GM19351 (cell line): ENCODE measurements around the gene TTC28.

ENCODE experiments used
- ATAC-seq: cut with Tn5 transposase; IDR thresholded peaks from one replicate; pipeline ENCODE4 v1.9.1; 2021; ENCODE audit warnings: mild to moderate bottlenecking, moderate library complexity; ENCODE audit not compliant: unreplicated experiment

TTC28 gene

GRCh38 chr22:28123989-28124766 lies 555.5 kb downstream of the TTC28 start:
- ATAC-seq = no peak

GRCh38 chr22:28120691-28121592 lies 558.7 kb downstream of the TTC28 start:
- ATAC-seq = no peak

- ATAC-seq = no peak
These were observed 560.5 kb downstream of the TTC28 start for GRCh38 chr22:28118957-28119631.

GRCh38 chr22:28116219-28116673 lies 563.4 kb downstream of the TTC28 start:
- ATAC-seq = no peak

- no peak for ATAC-seq
These were observed 564.2 kb downstream of the TTC28 start for GRCh38 chr22:28115426-28115825.

- no peak for ATAC-seq
These were observed 567.0 kb downstream of the TTC28 start for GRCh38 chr22:28112548-28113043.

GRCh38 chr22:28112190-28112544 lies 567.5 kb downstream of the TTC28 start:
- ATAC-seq = no peak

- no peak for ATAC-seq
These were observed 568.0 kb downstream of the TTC28 start for GRCh38 chr22:28111501-28112189.

- no peak for ATAC-seq
These were observed 570.8 kb downstream of the TTC28 start for GRCh38 chr22:28108851-28109250.

- ATAC-seq = no peak
These were observed 573.0 kb downstream of the TTC28 start for GRCh38 chr22:28106617-28107016.

GRCh38 chr22:28105988-28106387 lies 573.7 kb downstream of the TTC28 start:
- no peak for ATAC-seq

GRCh38 chr22:28105413-28105812 lies 574.2 kb downstream of the TTC28 start:
- ATAC-seq = no peak

GRCh38 chr22:28103596-28103995 lies 576.0 kb downstream of the TTC28 start:
- no peak for ATAC-seq

GRCh38 chr22:28102151-28102812 lies 577.4 kb downstream of the TTC28 start:
- ATAC-seq = no peak

GRCh38 chr22:28097627-28098026 lies 582.0 kb downstream of the TTC28 start:
- no peak for ATAC-seq

- no peak for ATAC-seq
These were observed 583.5 kb downstream of the TTC28 start for GRCh38 chr22:28096161-28096560.

- no peak for ATAC-seq
These were observed 584.1 kb downstream of the TTC28 start for GRCh38 chr22:28095316-28096095.

GRCh38 chr22:28094771-28095170 lies 584.9 kb downstream of the TTC28 start:
- no peak for ATAC-seq

GRCh38 chr22:28093711-28094110 lies 585.9 kb downstream of the TTC28 start:
- ATAC-seq = no peak
